CMK (cell line): Measurements from ENCODE around the gene FAM171A1.
A peak's percentile ranks its signal among the peaks of the same experiment; 100 is the strongest.
"Not testable (repeated sequence)": the region's sequence is repeated elsewhere in the genome, so short reads cannot be mapped to it uniquely, and the experiment has no call there.

Experiments used
- DNase-seq: peaks from one replicate; pipeline ENCODE4 v3.0.0-alpha.2; 2010; ENCODE audit warnings: low read depth

Gene FAM171A1

GRCh38 chr10:15290150-15290549, 80.9 kb downstream of the FAM171A1 start:
- DNase-seq: no peak

- DNase-seq: no peak
Measured at GRCh38 chr10:15280974-15281373, 90.1 kb downstream of the FAM171A1 start.

- no peak for DNase-seq
Measured at GRCh38 chr10:15280462-15280861, 90.6 kb downstream of the FAM171A1 start.

GRCh38 chr10:15279236-15279635, 91.9 kb downstream of the FAM171A1 start:
- DNase-seq: no peak

- DNase-seq: no peak
Measured at GRCh38 chr10:15278786-15279185, 92.3 kb downstream of the FAM171A1 start.

- DNase-seq: not testable (repeated sequence)
Measured at GRCh38 chr10:15276039-15276438, 95.0 kb downstream of the FAM171A1 start.

- not testable (repeated sequence) for DNase-seq
Measured at GRCh38 chr10:15269838-15270237, 101.3 kb downstream of the FAM171A1 start.

- DNase-seq: no peak
Measured at GRCh38 chr10:15267496-15267895, 103.6 kb downstream of the FAM171A1 start.

- DNase-seq: no peak
Measured at GRCh38 chr10:15266117-15266516, 105.0 kb downstream of the FAM171A1 start.

- no peak for DNase-seq
Measured at GRCh38 chr10:15265558-15265957, 105.5 kb downstream of the FAM171A1 start.

- no peak for DNase-seq
Measured at GRCh38 chr10:15265056-15265455, 106.0 kb downstream of the FAM171A1 start.

GRCh38 chr10:15263657-15264323, 107.3 kb downstream of the FAM171A1 start:
- no peak for DNase-seq

GRCh38 chr10:15262036-15262713, 108.9 kb downstream of the FAM171A1 start:
- DNase-seq: no peak

GRCh38 chr10:15259136-15259535, 112.0 kb downstream of the FAM171A1 start:
- no peak for DNase-seq

- DNase-seq: no peak
Measured at GRCh38 chr10:15258255-15258654, 112.8 kb downstream of the FAM171A1 start.

- no peak for DNase-seq
Measured at GRCh38 chr10:15255961-15256360, 115.1 kb downstream of the FAM171A1 start.

GRCh38 chr10:15254808-15255648, 116.1 kb downstream of the FAM171A1 start:
- DNase-seq: no peak

- no peak for DNase-seq
Measured at GRCh38 chr10:15253951-15254807, 116.9 kb downstream of the FAM171A1 start.

- DNase-seq: no peak
Measured at GRCh38 chr10:15252396-15252795, 118.7 kb downstream of the FAM171A1 start.

- no peak for DNase-seq
Measured at GRCh38 chr10:15251791-15252380, 119.2 kb downstream of the FAM171A1 start.

GRCh38 chr10:15245530-15245929, 125.6 kb downstream of the FAM171A1 start:
- peak; percentile 22 for DNase-seq
